ENCODE results near the gene SH3RF3.

SH3RF3 gene

GRCh38 chr2:109298851-109299250 is 169.8 kb downstream of the SH3RF3 start:
- 82 to 88% methylated on average over 5 of the region's 6 CpGs for WGBS, 2 experiments (ENCODE audit: insufficient coverage in 2 of 2)
- H3K4me1 ChIP-seq (ENCODE audit: control insufficient read depth, insufficient read depth, low read length, poor library complexity, severe bottlenecking): no peaks in the 10 kb centered on the region

DNA sequence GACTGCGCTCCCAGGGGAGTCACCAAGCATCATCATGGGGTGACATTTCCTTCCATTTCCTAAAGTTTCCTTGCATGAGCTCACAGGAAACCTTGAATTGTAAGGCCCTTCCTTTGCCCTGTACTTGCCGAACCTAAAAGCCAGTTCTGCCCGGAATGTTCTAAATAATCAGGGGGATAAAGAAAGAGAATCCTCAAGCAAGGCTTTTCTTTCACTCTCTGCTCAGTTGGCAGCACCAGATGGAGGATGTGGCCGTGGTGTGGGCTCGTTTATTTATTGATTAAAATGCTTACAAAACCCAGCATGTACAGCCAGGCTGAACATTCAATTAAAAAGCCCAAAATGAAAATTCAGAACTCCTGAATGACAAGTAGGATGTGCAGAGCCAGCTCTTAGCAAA is 170.5 kb downstream of the SH3RF3 start:
- H3K9me3 ChIP-seq (ENCODE audit: control insufficient read depth, low read length): no peaks in the 10 kb centered on the region
- H3K4me3 ChIP-seq (ENCODE audit: extremely low read depth, insufficient read depth, low read length, poor library complexity, severe bottlenecking): no peak overlapping the region
- H3K4me1 ChIP-seq (ENCODE audit: control insufficient read depth, insufficient read depth, low read length, poor library complexity, severe bottlenecking): no peaks in the 10 kb centered on the region
- H3K27ac ChIP-seq (ENCODE audit: low read depth, low read length, severe bottlenecking): no peak overlapping the region
- H3K36me3 ChIP-seq (ENCODE audit: control insufficient read depth, insufficient read depth, low read length): no peaks in the 10 kb centered on the region
- WGBS, 2 experiments (ENCODE audit: insufficient coverage in 2 of 2): 92 to 95% methylated on average over 2 to 3 of the region's 5 CpGs

More at GRCh38 chr2:109298851-109299250, 169.8 kb downstream of the SH3RF3 start:
- Histone ChIP-seq H3K27ac (ENCODE audit: low read depth, low read length, severe bottlenecking) (no peak overlapping the region), H3K36me3 (ENCODE audit: control insufficient read depth, insufficient read depth, low read length) (no peaks in the 10 kb centered on the region), H3K9me3 (ENCODE audit: control insufficient read depth, low read length) (no peaks in the 10 kb centered on the region), H3K4me3 (ENCODE audit: extremely low read depth, insufficient read depth, low read length, poor library complexity, severe bottlenecking) (no peak overlapping the region)

GRCh38 chr2:109300582-109300981 is 171.6 kb downstream of the SH3RF3 start:
- H3K9me3 ChIP-seq (ENCODE audit: control insufficient read depth, low read length): no peaks in the 10 kb centered on the region
- no peak overlapping the region for H3K27ac ChIP-seq (ENCODE audit: low read depth, low read length, severe bottlenecking)
- H3K36me3 ChIP-seq (ENCODE audit: control insufficient read depth, insufficient read depth, low read length): no peaks in the 10 kb centered on the region
- WGBS, 2 experiments (ENCODE audit: insufficient coverage in 2 of 2): 59 to 100% methylated on average over 1 to 2 of the region's 3 CpGs
- H3K4me1 ChIP-seq (ENCODE audit: control insufficient read depth, insufficient read depth, low read length, poor library complexity, severe bottlenecking): no peaks in the 10 kb centered on the region
- no peak overlapping the region for H3K4me3 ChIP-seq (ENCODE audit: extremely low read depth, insufficient read depth, low read length, poor library complexity, severe bottlenecking)

DNA sequence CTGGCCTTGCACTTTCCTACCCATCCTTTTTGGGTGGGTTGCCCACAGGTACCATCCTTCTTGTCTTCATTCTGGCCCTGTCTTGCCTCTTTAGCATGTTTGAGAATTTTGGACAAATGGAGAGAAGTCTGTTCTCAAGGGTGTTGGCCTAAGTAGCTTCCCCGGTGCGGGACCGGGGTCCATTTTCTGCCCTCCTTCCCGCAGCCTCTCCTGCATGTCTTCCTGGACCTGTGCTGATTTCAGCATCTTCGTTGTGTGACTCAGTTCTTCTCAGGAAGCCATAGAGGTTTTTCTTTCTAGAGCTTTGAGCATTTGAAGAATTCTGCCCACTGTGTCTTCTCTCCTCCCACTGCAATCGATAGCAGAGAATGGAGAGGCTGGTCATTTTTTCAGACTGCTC is 172.7 kb downstream of the SH3RF3 start:
- no peaks in the 10 kb centered on the region for H3K9me3 ChIP-seq (ENCODE audit: control insufficient read depth, low read length)
- H3K36me3 ChIP-seq (ENCODE audit: control insufficient read depth, insufficient read depth, low read length): no peaks in the 10 kb centered on the region
- H3K4me3 ChIP-seq (ENCODE audit: extremely low read depth, insufficient read depth, low read length, poor library complexity, severe bottlenecking): no peak overlapping the region
- H3K4me1 ChIP-seq (ENCODE audit: control insufficient read depth, insufficient read depth, low read length, poor library complexity, severe bottlenecking): no peaks in the 10 kb centered on the region
- WGBS, 2 experiments (ENCODE audit: insufficient coverage in 2 of 2): 94 to 95% methylated on average over 5 of the region's 6 CpGs
- no peak overlapping the region for H3K27ac ChIP-seq (ENCODE audit: low read depth, low read length, severe bottlenecking)

DNA sequence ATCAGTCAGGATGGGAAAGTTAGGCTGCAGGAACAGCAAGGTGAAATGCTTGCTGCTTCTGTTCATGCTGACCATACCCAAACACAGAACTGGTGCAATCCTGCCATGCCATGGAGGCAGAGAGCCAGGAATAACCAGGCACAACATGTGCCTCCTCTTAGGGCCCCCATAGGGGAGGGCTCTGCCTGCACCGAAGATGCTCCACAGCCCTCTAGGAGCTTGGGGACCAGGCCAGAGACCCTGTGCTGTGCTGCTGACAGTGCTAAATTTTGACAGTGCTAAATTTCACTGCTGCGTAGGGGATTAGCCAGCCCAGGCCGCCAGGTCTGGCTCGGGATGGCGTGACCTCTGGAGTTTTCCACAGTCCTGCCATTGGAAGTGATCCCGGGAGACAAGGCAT is 173.3 kb downstream of the SH3RF3 start:
- no peaks in the 10 kb centered on the region for H3K36me3 ChIP-seq (ENCODE audit: control insufficient read depth, insufficient read depth, low read length)
- no peaks in the 10 kb centered on the region for H3K4me1 ChIP-seq (ENCODE audit: control insufficient read depth, insufficient read depth, low read length, poor library complexity, severe bottlenecking)
- H3K9me3 ChIP-seq (ENCODE audit: control insufficient read depth, low read length): no peaks in the 10 kb centered on the region
- H3K27ac ChIP-seq (ENCODE audit: low read depth, low read length, severe bottlenecking): no peak overlapping the region
- 95 to 96% methylated on average over 6 of the region's 6 CpGs for WGBS, 2 experiments (ENCODE audit: insufficient coverage in 2 of 2)
- H3K4me3 ChIP-seq (ENCODE audit: extremely low read depth, insufficient read depth, low read length, poor library complexity, severe bottlenecking): no peak overlapping the region

DNA sequence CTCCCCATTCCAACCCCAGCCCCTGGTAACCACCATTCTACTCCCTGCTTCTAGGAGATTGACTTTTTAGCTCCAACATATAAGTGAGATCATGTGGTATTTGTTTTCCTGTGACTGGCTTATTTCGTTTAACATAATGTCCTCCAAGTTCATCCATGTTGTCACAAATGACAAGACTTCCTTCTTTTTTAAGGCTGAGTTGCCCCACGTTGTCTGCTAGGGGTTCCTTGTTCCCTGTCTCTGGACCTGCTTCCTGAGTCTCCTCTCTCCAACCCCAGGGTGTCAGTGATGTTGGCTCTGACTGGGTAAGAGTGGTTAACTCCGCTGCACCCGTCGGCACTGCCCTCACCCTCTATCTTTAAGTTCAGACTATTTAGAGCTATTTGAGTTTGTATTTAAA is 175.2 kb downstream of the SH3RF3 start:
- H3K27ac ChIP-seq (ENCODE audit: low read depth, low read length, severe bottlenecking): no peak overlapping the region
- WGBS, 2 experiments (ENCODE audit: insufficient coverage in 2 of 2): no CpG with 5 or more reads among the region's 5 CpGs
- no peaks in the 10 kb centered on the region for H3K36me3 ChIP-seq (ENCODE audit: control insufficient read depth, insufficient read depth, low read length)
- no peaks in the 10 kb centered on the region for H3K9me3 ChIP-seq (ENCODE audit: control insufficient read depth, low read length)
- H3K4me1 ChIP-seq (ENCODE audit: control insufficient read depth, insufficient read depth, low read length, poor library complexity, severe bottlenecking): no peaks in the 10 kb centered on the region
- no peak overlapping the region for H3K4me3 ChIP-seq (ENCODE audit: extremely low read depth, insufficient read depth, low read length, poor library complexity, severe bottlenecking)

- Histone ChIP-seq H3K9me3 (ENCODE audit: control insufficient read depth, low read length) (no peaks in the 10 kb centered on the region), H3K36me3 (ENCODE audit: control insufficient read depth, insufficient read depth, low read length) (no peaks in the 10 kb centered on the region), H3K4me3 (ENCODE audit: extremely low read depth, insufficient read depth, low read length, poor library complexity, severe bottlenecking) (no peak overlapping the region), H3K4me1 (ENCODE audit: control insufficient read depth, insufficient read depth, low read length, poor library complexity, severe bottlenecking) (no peaks in the 10 kb centered on the region), H3K27ac (ENCODE audit: low read depth, low read length, severe bottlenecking) (no peak overlapping the region)
- 84 to 85% methylated on average over 11 to 13 of the region's 13 CpGs for WGBS, 2 experiments (ENCODE audit: insufficient coverage in 2 of 2)
Measured at GRCh38 chr2:109304731-109305470, 175.9 kb downstream of the SH3RF3 start.

- Histone ChIP-seq H3K4me3 (ENCODE audit: extremely low read depth, insufficient read depth, low read length, poor library complexity, severe bottlenecking) (no peak overlapping the region), H3K4me1 (ENCODE audit: control insufficient read depth, insufficient read depth, low read length, poor library complexity, severe bottlenecking) (no peaks in the 10 kb centered on the region), H3K36me3 (ENCODE audit: control insufficient read depth, insufficient read depth, low read length) (no peaks in the 10 kb centered on the region), H3K27ac (ENCODE audit: low read depth, low read length, severe bottlenecking) (no peak overlapping the region), H3K9me3 (ENCODE audit: control insufficient read depth, low read length) (no peaks in the 10 kb centered on the region)
- 80 to 89% methylated on average over 12 to 13 of the region's 15 CpGs for WGBS, 2 experiments (ENCODE audit: insufficient coverage in 2 of 2)
Measured at GRCh38 chr2:109305490-109306167, 176.6 kb downstream of the SH3RF3 start.

DNA sequence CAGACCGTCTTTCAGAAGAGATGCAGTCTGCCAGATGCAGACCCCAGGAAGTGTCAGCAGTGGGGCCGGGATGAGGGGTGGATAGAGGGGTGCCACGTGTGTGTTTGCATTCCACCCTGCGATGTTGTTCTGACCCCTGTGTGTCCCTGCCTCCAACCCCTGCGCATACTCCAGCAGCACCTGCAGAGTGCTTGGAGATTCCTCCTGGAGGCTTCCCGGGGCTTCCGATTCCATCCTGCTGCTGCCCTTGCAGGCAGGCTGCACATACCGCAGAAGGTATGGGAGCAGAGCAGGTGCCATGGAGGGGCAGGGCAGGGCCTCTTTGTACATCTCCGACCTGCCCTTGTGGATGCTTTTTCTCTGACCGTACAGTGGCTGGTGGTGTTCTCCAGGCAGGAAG is 177.2 kb downstream of the SH3RF3 start:
- Histone ChIP-seq H3K27ac (ENCODE audit: low read depth, low read length, severe bottlenecking) (no peak overlapping the region), H3K4me1 (ENCODE audit: control insufficient read depth, insufficient read depth, low read length, poor library complexity, severe bottlenecking) (no peaks in the 10 kb centered on the region), H3K36me3 (ENCODE audit: control insufficient read depth, insufficient read depth, low read length) (no peaks in the 10 kb centered on the region), H3K4me3 (ENCODE audit: extremely low read depth, insufficient read depth, low read length, poor library complexity, severe bottlenecking) (no peak overlapping the region), H3K9me3 (ENCODE audit: control insufficient read depth, low read length) (no peaks in the 10 kb centered on the region)
- 68 to 77% methylated on average over 9 to 10 of the region's 10 CpGs for WGBS, 2 experiments (ENCODE audit: insufficient coverage in 2 of 2)

GRCh38 chr2:109311771-109312170 is 182.8 kb downstream of the SH3RF3 start:
- H3K9me3 ChIP-seq (ENCODE audit: control insufficient read depth, low read length): no peaks in the 10 kb centered on the region
- no peaks in the 10 kb centered on the region for H3K4me1 ChIP-seq (ENCODE audit: control insufficient read depth, insufficient read depth, low read length, poor library complexity, severe bottlenecking)
- H3K4me3 ChIP-seq (ENCODE audit: extremely low read depth, insufficient read depth, low read length, poor library complexity, severe bottlenecking): no peak overlapping the region
- 93 to 100% methylated on average over 2 of the region's 5 CpGs for WGBS, 2 experiments (ENCODE audit: insufficient coverage in 2 of 2)
- no peak overlapping the region for H3K27ac ChIP-seq (ENCODE audit: low read depth, low read length, severe bottlenecking)
- no peaks in the 10 kb centered on the region for H3K36me3 ChIP-seq (ENCODE audit: control insufficient read depth, insufficient read depth, low read length)

DNA sequence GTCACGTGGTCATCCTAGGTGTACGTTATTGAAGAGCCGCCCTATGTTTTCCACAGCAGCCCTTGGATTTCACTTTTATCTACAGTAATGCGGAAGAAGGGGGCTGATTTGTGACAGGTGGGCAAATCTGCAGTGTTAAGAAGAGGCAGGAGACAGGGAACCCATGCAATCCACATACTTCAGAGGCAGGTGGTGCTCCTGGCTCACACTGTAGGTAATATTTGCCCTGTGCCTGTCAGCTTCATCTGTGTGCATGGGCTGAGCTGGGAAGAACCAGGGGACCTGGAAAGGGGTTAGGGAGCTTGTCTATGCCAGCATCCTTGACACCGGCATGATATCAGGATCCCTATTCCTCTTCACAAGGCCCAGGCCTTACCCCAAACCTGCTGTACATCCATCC is 183.9 kb downstream of the SH3RF3 start:
- Histone ChIP-seq H3K4me3 (ENCODE audit: extremely low read depth, insufficient read depth, low read length, poor library complexity, severe bottlenecking) (no peak overlapping the region), H3K27ac (ENCODE audit: low read depth, low read length, severe bottlenecking) (no peak overlapping the region), H3K9me3 (ENCODE audit: control insufficient read depth, low read length) (no peaks in the 10 kb centered on the region), H3K4me1 (ENCODE audit: control insufficient read depth, insufficient read depth, low read length, poor library complexity, severe bottlenecking) (peaks cover 3% of the 10 kb centered on the region), H3K36me3 (ENCODE audit: control insufficient read depth, insufficient read depth, low read length) (no peaks in the 10 kb centered on the region)
- WGBS, 2 experiments (ENCODE audit: insufficient coverage in 2 of 2): 100% methylated on average over 1 of the region's 5 CpGs; no CpG with 5 or more reads in 1 of the 2 experiments
